ENCODE data around the gene RPRD2.

Gene RPRD2

DNA sequence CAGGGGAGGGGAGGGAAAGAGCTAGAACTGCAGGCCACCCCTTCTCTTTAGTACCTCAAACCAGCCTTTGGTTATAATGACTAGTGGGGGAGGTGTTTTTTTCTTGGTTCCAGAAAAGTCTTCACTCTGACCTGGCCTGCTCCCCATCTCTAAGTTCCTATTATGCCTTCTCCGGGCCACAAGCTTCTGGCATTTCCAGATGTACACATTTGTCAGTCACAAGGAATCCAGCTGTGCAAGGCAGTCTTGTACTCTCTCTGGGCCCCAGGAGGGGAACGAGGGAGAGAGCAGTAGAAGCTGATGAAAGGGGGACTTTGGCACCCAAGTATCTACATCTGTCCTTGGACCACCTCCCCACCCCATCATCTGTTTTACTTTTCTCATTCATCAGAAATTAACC is 148.9 kb downstream of the RPRD2 start:
- in situ Hi-C loops (cut with MboI; ENCODE audit: low sequenced_read_pairs) = no loop called here

DNA sequence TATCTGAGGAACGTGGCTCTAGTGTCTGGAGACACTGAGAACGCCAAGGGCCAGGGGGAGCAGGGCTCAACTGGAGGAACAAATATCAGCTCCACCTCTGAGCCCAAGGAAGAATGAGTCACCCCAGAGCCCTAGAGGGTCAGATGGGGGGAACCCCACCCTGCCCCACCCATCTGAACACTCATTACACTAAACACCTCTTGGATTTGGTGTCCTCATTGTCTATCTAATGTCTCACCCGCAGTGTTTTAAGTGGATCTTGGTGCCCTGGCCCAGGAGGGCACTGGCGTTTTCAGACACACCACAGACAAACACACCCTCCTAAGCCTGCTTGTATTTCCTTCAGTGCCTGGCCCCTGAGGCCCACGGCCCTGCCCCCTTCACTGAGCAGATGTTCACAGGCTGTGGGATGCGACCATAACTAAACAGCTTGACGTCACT is 149.4 kb downstream of the RPRD2 start:
- in situ Hi-C loops (cut with MboI; ENCODE audit: low sequenced_read_pairs) = no loop called here

DNA sequence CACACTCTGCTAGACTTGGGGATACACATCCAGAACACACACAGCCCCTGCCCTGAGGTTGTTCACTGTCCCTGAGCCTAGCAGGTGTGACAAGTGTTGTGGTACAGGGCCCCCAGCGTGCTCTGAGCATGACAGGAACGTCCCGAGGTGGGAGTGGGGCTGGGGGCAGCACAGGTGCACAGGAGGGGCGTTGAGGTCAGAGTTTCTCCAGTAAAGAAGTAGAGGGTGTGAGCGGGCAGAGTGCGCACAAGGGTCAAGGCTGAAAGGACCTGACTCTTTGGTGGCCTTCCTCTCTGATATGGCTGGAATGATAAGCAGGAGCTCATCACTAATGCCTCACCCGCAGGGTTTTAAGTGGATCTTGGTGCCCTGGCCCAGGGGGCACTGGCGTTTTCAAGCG is 150.3 kb downstream of the RPRD2 start:
- in situ Hi-C loops (cut with MboI; ENCODE audit: low sequenced_read_pairs) = no loop called here

DNA sequence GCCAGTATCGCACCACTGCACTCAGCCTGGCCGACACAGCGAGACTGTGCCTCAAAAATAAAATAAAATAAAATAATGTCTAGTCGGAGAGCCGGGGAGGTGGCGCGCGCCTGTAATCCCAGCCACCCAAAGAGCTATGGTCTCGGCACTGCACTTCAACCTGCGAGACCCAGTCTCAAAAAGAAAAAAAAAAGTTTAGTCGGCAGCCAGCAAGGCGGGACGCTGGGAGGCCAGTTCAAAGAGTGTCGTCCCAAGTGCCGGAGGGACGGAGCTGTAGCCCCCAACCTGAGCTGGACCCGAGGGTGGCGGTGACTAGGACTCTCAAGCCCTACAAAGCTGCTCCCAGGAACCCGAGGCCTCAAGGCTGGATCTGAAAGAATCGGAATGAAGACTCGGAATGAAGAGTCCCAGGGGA is 151.0 kb downstream of the RPRD2 start:
- in situ Hi-C loops (cut with MboI; ENCODE audit: low sequenced_read_pairs) = no loop called here

DNA sequence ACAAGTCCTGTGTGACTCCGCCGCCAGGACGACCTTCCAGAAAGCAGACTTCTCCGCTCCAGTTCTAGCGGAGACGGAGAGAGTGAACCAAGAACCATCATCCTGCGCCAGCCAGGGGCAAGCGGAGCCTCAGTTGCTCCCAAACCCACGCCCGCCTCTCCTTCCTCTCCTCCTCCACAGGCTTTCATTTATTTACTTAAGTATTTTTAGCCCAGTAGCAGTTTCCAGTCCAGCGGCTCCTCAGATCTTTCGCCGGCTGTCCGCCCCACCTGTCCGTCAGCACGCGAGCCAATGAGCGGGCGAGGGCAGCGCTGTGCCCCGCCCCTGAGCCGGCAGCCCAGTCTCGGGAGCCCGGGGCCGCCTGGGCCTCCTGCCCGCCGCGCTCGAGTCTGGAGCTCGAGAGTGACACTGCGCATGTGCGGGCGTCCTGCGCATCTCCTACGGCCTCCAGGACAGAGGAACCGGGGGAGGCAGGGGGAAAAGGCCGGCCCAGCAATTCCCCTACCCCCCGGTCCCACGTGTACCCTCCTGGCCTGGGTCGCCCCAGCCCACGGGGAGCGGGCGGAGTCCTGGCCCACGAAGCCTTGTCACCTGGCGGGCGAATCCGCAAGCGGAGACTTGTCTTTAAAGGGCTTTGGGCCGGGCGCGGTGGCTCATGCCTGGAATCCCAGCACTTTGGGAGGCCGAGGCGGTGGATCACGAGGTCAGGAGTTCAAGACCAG is 151.5 kb downstream of the RPRD2 start, which contains the start of gene FALEC:
Gene FALEC, plus strand, starts transcription at position 425 of the 722 bp plus-strand sequence.
- in situ Hi-C loops (cut with MboI; ENCODE audit: low sequenced_read_pairs) = no loop called here

DNA sequence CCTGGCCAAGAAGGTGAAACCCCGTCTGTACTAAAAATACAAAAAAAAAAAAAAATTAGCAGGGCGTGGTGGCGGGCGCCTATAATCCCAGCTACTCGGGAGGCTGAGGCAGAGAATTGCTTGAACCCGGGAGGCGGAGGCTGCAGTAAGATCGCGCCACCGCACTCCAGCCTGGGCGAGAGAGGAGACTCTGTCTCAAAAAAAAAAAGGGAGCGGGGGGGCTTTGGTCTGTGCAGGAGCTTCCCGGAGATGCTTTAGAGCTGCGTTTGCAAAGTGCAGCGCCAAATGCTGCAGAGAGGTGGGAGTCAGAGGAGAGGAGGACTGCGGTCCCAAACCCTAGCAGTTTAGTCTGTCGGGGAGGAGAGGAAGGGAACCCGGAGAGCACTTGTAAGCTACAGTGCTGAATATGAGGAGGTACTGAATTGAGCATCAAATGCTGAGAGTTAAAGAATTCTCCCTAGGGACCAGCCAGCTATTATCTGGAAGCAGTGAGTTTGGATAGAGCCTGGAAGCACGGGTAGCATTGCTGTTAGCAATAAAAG is 152.2 kb downstream of the RPRD2 start:
- in situ Hi-C loops (cut with MboI; ENCODE audit: low sequenced_read_pairs) = no loop called here

DNA sequence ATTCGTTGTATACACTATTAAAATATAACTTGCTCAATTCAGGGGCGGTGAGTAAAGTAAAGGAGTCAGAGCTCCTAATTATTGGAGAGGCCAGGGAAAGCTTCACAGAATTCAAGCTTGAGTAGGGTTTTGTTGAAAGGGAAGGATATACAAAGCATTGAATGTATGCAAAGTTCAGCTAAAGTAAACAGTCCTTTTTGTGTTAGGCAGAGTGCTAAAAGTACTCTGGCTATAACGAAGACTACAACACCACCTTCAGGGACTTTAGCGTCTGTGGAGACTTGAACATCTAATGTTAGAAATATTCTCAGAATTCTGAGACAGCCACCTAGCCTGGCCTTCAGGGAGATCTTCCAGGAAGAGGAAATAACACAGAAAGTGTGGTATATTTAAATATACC is 152.7 kb downstream of the RPRD2 start:
- in situ Hi-C loops (cut with MboI; ENCODE audit: low sequenced_read_pairs) = no loop called here

GRCh38 chr1:150521196-150521968 is 157.4 kb downstream of the RPRD2 start:
- in situ Hi-C loops (cut with MboI; ENCODE audit: low sequenced_read_pairs) = no loop called here

- in situ Hi-C loops (cut with MboI; ENCODE audit: low sequenced_read_pairs) = no loop called here
Observed at GRCh38 chr1:150525348-150525747, 161.4 kb downstream of the RPRD2 start.
